ENCODE results near the gene VDAC1.

Gene VDAC1

GRCh38 chr5:133935667-133935940 lies 69.2 kb downstream of the VDAC1 start:
- TF ChIP-seq, protein P1, sequence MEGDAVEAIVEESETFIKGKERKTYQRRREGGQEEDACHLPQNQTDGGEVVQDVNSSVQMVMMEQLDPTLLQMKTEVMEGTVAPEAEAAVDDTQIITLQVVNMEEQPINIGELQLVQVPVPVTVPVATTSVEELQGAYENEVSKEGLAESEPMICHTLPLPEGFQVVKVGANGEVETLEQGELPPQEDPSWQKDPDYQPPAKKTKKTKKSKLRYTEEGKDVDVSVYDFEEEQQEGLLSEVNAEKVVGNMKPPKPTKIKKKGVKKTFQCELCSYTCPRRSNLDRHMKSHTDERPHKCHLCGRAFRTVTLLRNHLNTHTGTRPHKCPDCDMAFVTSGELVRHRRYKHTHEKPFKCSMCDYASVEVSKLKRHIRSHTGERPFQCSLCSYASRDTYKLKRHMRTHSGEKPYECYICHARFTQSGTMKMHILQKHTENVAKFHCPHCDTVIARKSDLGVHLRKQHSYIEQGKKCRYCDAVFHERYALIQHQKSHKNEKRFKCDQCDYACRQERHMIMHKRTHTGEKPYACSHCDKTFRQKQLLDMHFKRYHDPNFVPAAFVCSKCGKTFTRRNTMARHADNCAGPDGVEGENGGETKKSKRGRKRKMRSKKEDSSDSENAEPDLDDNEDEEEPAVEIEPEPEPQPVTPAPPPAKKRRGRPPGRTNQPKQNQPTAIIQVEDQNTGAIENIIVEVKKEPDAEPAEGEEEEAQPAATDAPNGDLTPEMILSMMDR (IDR thresholded peaks at IDR 0.05): no peak

DNA sequence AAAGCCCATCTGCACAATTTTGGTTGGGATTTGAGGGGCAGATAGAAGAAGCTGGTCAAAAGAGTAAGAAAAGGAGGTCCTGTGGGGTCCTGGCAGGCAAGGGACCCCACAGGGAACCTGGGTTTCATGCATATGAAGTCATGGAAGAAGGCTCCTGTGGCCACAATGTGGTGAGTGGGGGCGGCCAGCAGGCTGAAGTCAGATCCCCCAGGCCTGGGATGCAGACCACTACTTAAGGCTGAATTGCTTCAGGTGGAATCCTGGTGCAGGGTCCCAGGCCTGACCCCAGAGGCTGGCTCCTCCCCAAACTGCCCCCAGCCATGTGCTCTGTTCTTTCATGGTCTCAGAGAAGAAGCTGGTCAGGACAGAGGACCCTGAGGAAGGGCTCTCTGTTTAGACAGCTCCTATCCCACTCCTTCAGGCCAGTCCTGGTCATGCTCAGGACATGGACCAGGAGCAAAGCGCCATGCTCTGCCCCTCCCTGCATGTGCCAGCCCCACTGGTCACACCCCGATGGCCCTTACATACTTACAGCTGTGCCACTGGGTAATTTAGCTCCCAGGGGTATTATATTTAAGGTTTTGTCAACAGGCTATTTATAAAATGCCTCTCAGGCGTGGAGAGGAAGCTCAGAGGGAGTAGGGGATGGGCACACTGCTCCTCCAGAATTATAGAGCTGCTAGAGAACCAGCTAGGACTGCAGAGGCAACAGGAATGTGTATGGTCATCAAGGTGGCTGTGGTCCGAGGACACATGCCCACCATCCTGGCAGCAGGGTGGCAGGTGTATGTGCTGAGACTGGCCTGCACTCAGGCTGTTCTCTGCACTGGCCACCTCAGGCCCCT lies 69.7 kb downstream of the VDAC1 start:
- TF ChIP-seq, protein P1 (IDR thresholded peaks at IDR 0.05): no peak

DNA sequence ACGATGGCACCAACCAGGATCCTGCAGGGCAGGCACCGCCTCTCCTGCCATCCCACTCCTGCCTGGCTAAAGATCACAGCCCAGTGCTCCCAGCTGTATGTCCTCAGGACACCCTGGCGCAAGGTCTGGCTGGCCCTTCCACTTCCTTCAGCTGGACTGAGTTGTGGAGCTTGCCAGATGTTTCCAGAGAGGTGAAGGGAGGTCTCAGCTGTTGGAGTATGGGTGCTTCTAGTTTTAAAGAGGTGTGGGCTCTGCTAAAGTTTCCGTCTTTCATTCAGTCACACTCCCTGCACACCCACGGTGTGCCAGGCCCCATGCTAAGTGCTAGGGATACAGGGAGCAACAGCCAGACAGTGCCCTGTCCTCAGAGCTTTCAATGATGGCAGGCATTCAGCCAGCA lies 70.5 kb downstream of the VDAC1 start:
- TF ChIP-seq, protein P1 (IDR thresholded peaks at IDR 0.05): no peak

GRCh38 chr5:133933670-133934295 lies 71.0 kb downstream of the VDAC1 start:
- TF ChIP-seq, protein P1 (IDR thresholded peaks at IDR 0.05): no peak

DNA sequence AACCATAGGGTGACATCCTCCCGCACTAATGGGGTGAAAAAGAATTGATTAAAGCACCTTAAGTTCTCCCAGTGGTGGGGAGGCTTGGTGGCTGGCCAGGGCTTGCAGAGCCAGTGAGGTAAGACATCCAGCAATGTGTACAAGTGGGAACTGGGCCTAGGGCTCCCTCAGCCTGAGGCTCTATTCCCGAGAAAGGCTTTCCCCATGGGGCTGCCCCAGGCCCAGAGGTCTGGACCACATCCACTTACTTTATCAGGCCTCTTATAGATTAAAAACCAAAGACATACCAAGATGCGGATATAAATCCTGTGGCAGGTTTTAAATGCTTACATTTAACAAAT lies 71.6 kb downstream of the VDAC1 start:
- TF ChIP-seq, protein P1 (IDR thresholded peaks at IDR 0.05): no peak

DNA sequence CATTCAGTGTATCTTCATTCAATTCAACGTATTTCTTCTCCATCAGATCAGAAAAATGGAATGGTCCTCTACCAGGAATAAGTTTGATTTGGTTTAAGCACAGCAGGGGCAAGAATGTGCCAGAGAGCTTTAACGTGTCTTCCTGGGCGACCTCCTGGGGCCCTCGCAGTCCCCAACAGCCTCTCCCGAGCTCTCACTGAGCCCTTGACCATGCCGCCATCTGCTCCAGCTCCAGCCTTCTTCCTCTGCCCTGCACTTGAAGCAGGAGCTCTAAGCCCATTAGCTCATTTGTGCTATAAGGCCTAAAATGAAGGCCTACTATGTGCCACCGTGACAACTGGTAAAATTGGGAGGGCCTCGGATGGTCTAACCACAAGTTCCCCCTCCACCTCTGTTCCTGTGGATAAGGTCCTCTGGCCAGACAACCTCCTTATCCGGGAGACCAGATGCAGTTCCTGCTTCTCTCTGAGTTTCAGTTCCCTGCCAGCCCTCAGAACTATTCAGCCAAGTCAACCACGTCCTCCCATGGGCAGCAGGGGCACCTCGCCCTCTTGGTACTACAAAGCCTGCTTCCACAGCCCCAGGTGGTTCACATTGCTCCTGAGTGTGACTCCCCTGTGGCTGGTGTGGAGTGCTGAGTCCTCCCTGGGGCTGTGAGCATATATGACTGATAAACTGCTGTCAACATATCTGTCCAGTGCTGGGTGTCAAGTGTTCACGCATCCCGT lies 72.2 kb downstream of the VDAC1 start:
- TF ChIP-seq, protein P1 (IDR thresholded peaks at IDR 0.05): no peak

GRCh38 chr5:133931546-133931945 lies 73.2 kb downstream of the VDAC1 start:
- TF ChIP-seq, protein P1 (IDR thresholded peaks at IDR 0.05): no peak

Measured in LNCAP (cell line).